Esophagus muscularis mucosa (tissue), 4 donors: ENCODE measurements around the gene IL6. TPM values are rescaled to one million over a fixed set of nuclear protein-coding genes. Genes with fewer than 3 reads are reported as not detected.

Source experiments
- DNase-seq: peaks from one replicate; pipeline ENCODE4 v3.0.0-alpha.2; 2017; ENCODE audit errors: extremely low spot score
- H3K27ac ChIP-seq, 4 donors: fragments of 200-600 bp; sonication (generic); replicated peaks in 1 of 4; 1 replicate in 3 of 4; 2 replicates in 1 of 4; pipeline ENCODE4 v1.5.1; 2016 to 2019; ENCODE audit warnings: mild to moderate bottlenecking in 1 of 4
- H3K27me3 ChIP-seq, 4 donors: fragments of 200-600 bp; sonication (generic); one replicate each; pipeline versions ENCODE4 v1.5.1 to v1.6.0; 2016 to 2019
- H3K36me3 ChIP-seq, 4 donors: fragments of 200-600 bp; sonication (generic); one replicate each; pipeline ENCODE4 v1.5.1; 2016 to 2019
- H3K4me1 ChIP-seq, 4 donors: fragments of 200-600 bp; sonication (generic); one replicate each; pipeline ENCODE4 v1.5.1; 2016 to 2019
- H3K4me3 ChIP-seq, 4 donors: fragments of 200-600 bp; sonication (generic); 1 replicate in 2 of 4; 2 replicates in 2 of 4; pipeline ENCODE4 v1.5.1; 2016 to 2019; ENCODE audit warnings: mild to moderate bottlenecking in 4 of 4, moderate library complexity in 1 of 4
- H3K9me3 ChIP-seq, 4 donors: fragments of 200-600 bp; sonication (generic); 1 replicate in 3 of 4; 2 replicates in 1 of 4; pipeline ENCODE4 v1.5.1; 2016 to 2019
- CTCF ChIP-seq, 3 experiments: fragments of 200-600 bp in 2 of 3; fragments of 450-650 bp in 1 of 3; sonication (generic) in 2 of 3; IDR thresholded peaks; one replicate each; pipeline ENCODE4 v1.5.1; 2017 to 2019; ENCODE audit warnings: antibody characterized with exemption in 3 of 3, mild to moderate bottlenecking in 2 of 3, moderate library complexity in 1 of 3
- EP300 ChIP-seq: sonication (generic); formaldehyde crosslinking; IDR thresholded peaks from one replicate; pipeline ENCODE4 v1.6.1; 2017; ENCODE audit warnings: antibody characterized with exemption
- POLR2A ChIP-seq: fragments of 450-650 bp; IDR thresholded peaks from one replicate; pipeline ENCODE4 v1.6.1; 2017; ENCODE audit warnings: antibody characterized with exemption, moderate library complexity, mild to moderate bottlenecking, low read depth
- POLR2AphosphoS5 ChIP-seq, 2 donors: sonication (generic); formaldehyde crosslinking; IDR thresholded peaks; one replicate each; pipeline ENCODE4 v1.6.1; 2017; ENCODE audit warnings: antibody characterized with exemption in 2 of 2
- whole genome bisulfite sequencing: methylation state at CpG from one replicate; pipeline ENCODE4 v1.1.5; 2018; 5-methylcytosine and 5-hydroxymethylcytosine counted together
- intact Hi-C: fragments of 100-400 bp; cut with DNase I; formaldehyde crosslinking; loops from one replicate; pipeline ENCODE4 v1.15.1; 2023
- total RNA-seq, 4 donors: library from RNA; depleted of rRNA; stranded (reverse); fragments of >200 nt; gene quantifications; one replicate each; pipeline versions ENCODE4 v1.1.0 to v1.2.1, GENCODE V29; 2016

Gene IL6
- total RNA-seq, 4 donors from 2014 or later, result 0.83 to 51.4 (median 3.4) TPM

GRCh38 chr7:22743014-22743413 lies 16.0 kb downstream of the IL6 start:
- 83% methylated on average over 4 of the region's 4 CpGs for WGBS
- H3K4me3 ChIP-seq, result no peak overlapping the region
- no peaks in the 10 kb centered on the region for H3K27me3 ChIP-seq
- no peak overlapping the region for H3K27ac ChIP-seq
- DNase-seq, result no peak
- TF ChIP-seq POLR2A (no peak), CTCF (IDR thresholded peaks at IDR 0.05) (no peak), POLR2AphosphoS5 (IDR thresholded peaks at IDR 0.05) (no peak), EP300 (no peak)
- intact Hi-C loops, result no loop called here
- H3K9me3 ChIP-seq, result no peaks in the 10 kb centered on the region
- no peaks in the 10 kb centered on the region for H3K36me3 ChIP-seq
- no peaks in the 10 kb centered on the region for H3K4me1 ChIP-seq

- Histone ChIP-seq H3K4me1 (no peaks in the 10 kb centered on the region), H3K27me3 (no peaks in the 10 kb centered on the region), H3K9me3 (no peaks in the 10 kb centered on the region), H3K27ac (no peak overlapping the region), H3K4me3 (no peak overlapping the region), H3K36me3 (no peaks in the 10 kb centered on the region)
- intact Hi-C loops, result no loop called here
- WGBS, result 0% methylated on average over 1 of the region's 1 CpG
- TF ChIP-seq EP300 (no peak), POLR2A (no peak), POLR2AphosphoS5 (IDR thresholded peaks at IDR 0.05) (no peak), CTCF (IDR thresholded peaks at IDR 0.05) (no peak)
- DNase-seq, result no peak
Measured at GRCh38 chr7:22751341-22751740, 24.3 kb downstream of the IL6 start.

DNA sequence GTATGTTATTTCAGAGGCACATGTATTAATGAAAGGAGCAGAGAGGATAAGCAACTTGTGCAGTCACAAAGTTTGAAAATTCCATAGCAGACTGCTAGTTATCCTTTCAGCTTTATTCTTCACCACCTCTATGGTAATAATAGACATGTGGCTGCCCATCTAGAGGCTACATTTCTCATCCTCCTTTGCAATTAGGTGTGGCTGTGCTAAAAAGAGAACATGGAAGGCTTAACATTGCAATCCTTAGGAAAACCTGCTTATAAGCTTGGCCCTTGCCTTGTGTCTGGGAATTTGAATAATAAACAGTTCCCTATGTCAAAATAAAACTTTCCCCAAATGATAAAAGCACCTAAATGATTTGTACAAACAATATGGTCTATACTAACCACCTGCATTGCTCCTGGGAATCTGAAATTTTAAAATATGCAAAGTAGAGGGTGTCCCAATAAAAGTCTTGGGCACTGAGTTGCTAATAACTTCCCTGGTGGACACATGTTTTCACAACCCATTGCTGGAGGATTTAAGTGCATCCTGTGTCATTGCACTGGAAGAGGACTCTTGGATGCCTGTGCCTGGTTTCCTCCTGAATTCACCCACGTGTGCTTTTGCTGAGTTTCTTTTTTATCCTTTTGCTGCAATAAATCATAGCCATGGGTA lies 30.5 kb downstream of the IL6 start:
- no peak for DNase-seq
- H3K27ac ChIP-seq, result no peak overlapping the region
- no peaks in the 10 kb centered on the region for H3K27me3 ChIP-seq
- no peak for TF ChIP-seq EP300
- no peak for TF ChIP-seq POLR2AphosphoS5 (IDR thresholded peaks at IDR 0.05)
- no peak for TF ChIP-seq POLR2A
- TF ChIP-seq CTCF (IDR thresholded peaks at IDR 0.05), result no peak
- H3K36me3 ChIP-seq, result no peaks in the 10 kb centered on the region
- H3K4me3 ChIP-seq, result no peak overlapping the region
- WGBS, result 27% methylated on average over 1 of the region's 1 CpG
- H3K9me3 ChIP-seq, result peaks cover 0 to 6% (median 0%) of the 10 kb centered on the region in 4 donors
- no peaks in the 10 kb centered on the region for H3K4me1 ChIP-seq
- intact Hi-C loops, result no loop called here

DNA sequence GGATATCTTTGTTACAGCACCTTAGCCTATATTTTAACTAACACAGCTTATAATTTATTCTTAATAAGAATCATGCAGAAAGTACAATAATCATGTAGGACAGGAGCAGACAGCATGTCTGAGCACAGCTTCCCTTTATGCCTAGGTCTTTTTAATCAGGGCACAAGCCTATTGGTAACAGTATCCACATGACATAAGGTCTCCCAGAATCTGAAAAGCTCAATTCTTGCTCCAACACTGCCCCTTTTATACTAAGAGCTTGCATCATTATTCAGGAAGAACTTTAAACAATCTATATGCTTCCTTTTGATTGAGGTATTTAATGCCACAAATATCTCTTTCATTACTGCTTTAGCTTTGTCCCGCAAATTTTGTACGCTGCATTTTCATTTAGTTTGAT lies 31.6 kb downstream of the IL6 start:
- Histone ChIP-seq H3K9me3 (peaks cover 0 to 6% (median 0%) of the 10 kb centered on the region in 4 donors), H3K27ac (no peak overlapping the region), H3K4me1 (no peaks in the 10 kb centered on the region), H3K27me3 (no peaks in the 10 kb centered on the region), H3K4me3 (no peak overlapping the region), H3K36me3 (no peaks in the 10 kb centered on the region)
- WGBS, result 85% methylated on average over 2 of the region's 2 CpGs
- TF ChIP-seq EP300 (no peak), POLR2AphosphoS5 (IDR thresholded peaks at IDR 0.05) (no peak), CTCF (IDR thresholded peaks at IDR 0.05) (no peak), POLR2A (no peak)
- intact Hi-C loops, result no loop called here
- no peak for DNase-seq

GRCh38 chr7:22759721-22760120 lies 32.7 kb downstream of the IL6 start:
- H3K9me3 ChIP-seq, result peaks cover 0 to 6% (median 0%) of the 10 kb centered on the region in 4 donors
- TF ChIP-seq POLR2AphosphoS5 (IDR thresholded peaks at IDR 0.05) (no peak), CTCF (IDR thresholded peaks at IDR 0.05) (no peak), EP300 (no peak), POLR2A (no peak)
- H3K27me3 ChIP-seq, result no peaks in the 10 kb centered on the region
- no peaks in the 10 kb centered on the region for H3K36me3 ChIP-seq
- intact Hi-C loops, result no loop called here
- H3K4me3 ChIP-seq, result no peak overlapping the region
- no peak overlapping the region for H3K27ac ChIP-seq
- DNase-seq, result no peak
- no peaks in the 10 kb centered on the region for H3K4me1 ChIP-seq
